Measurements from ENCODE around the gene SDK1.
A peak's percentile ranks its signal among the peaks of the same experiment; 100 is the strongest.

SDK1 gene

DNA sequence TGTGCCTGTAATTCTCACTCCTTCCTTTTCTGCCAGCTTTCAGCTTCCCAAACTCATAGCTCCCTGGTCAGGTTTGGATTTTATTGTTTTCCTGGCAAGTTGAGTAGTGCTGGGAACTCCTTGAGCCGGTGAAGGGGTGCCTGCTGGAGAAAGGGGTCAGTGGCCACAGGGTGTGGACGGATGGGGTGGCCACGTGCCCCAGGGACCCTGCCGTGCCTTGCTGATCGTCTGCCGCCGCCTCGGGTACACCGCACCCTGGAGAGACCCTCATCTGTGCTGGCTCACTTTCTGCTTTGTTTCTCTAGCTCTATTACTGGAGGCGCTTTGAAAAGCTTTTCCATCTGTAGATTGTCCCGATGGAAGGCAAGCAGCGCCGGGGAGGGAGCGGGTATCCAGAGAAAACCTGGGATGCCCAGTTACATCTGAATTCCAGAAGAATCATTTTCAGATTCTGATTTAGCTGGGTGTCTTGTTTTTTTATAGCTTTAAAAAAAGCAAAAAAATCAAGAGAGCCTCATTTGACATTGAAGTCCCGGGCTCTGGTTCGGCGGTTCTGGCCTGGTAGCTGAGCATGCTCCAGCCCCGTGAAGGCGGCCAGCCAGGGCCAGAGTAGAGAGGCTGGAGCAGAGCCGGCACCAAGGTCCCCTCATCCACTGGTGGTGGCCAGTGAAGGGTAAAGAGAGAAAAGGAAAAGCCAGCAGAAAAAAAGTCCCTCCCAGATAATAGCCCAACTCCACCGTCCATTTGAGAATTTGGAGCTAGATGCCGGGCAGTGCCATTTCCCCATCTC, 870.1 kb downstream of the SDK1 start:
- DNase-seq: no peak

DNA sequence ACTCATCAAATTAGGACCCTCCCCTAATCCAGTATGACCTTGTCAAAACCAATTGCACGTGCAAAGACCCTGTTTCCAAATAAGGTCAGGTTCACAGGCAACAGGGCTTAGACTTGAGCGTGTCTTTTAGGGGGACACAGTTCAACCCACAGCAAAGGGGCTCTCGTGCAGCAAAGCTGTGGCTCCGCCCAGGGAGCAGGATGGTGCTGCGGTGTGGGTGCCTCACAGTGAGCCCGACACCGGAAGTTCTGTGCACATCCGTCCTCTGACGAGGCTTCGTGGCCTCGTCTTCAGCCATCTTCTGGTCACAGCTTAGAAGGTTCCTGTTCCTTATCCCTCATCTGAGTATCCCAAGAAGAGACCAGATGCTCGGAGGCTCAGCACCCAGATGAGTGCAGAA, 871.8 kb downstream of the SDK1 start:
- DNase-seq: no peak

DNA sequence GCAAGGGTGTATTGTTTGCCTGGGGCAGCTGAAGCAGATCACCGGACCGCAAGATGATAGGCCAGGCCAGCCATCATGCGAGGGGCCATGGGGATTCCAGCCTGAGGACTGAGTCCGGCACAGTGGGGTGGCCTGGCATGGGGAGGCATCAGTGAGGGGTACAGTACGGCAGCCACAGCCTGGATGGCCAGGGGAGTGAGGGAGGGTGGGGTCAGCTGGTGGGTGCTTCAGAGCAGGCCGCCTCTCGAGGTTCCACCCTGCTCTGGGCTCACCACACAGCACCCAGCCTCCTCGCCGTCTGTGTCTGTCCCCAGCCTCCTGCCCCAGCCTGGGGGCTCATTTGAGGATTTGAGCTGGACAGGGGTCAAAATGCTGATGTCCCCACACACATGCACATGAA, 872.6 kb downstream of the SDK1 start:
- DNase-seq: no peak

DNA sequence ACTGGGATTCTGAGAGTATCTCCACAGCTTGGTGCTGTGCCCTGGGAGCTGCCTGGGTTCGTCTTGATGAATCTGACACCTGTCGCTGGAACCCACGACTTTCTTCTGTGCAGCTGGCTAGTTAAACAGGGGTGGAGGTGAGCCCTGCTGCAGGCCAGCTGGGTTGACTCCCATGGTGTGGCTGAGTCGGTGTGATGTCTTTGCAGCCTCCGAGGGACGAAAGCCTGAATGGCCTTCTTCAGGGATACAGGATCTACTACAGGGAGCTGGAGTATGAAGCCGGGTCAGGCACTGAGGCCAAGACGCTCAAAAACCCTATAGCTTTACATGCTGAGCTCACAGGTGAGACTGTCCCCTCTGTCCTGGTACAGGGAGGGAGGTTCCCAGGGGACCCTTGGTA, 873.0 kb downstream of the SDK1 start:
- DNase-seq: no peak

DNA sequence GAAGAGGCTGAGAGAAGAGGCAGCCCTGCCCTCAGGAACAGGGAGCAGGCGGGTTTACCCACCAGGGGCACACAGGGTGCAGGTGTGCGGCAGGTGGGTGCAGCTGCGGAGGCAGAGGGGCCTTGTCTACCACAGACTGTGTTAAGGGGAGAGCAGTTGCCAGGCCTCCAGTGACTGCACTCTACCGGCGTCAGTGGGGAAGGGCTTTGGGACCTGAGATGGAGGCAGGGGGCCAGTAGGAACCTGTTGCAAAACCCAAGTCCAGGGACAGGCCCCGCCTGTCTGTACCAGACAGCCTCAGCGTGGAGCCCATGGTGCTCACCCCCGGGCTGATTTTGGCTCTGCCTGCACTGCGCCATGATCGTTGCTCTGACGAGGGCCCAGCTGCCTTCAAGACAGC, 873.4 kb downstream of the SDK1 start:
- DNase-seq: no peak

DNA sequence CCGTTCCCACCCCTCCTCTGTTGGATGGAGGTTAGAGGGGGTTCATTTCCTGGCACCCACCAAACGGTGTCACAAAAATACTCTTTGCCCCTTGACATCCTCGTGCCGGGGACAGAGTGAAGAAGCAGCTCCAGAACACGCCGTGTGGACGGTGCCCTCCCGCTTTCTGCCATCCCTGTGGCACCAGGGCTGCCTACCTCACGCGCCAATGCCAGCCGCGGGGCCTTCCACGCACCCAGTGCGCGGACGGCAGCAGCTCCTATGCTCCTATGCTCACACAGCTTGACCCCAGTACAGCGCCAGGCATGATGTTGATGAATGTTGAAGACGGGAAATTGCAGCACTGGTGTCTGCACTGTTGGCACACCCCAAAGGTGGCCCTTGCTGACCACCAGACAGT, 873.8 kb downstream of the SDK1 start:
- DNase-seq: no peak

DNA sequence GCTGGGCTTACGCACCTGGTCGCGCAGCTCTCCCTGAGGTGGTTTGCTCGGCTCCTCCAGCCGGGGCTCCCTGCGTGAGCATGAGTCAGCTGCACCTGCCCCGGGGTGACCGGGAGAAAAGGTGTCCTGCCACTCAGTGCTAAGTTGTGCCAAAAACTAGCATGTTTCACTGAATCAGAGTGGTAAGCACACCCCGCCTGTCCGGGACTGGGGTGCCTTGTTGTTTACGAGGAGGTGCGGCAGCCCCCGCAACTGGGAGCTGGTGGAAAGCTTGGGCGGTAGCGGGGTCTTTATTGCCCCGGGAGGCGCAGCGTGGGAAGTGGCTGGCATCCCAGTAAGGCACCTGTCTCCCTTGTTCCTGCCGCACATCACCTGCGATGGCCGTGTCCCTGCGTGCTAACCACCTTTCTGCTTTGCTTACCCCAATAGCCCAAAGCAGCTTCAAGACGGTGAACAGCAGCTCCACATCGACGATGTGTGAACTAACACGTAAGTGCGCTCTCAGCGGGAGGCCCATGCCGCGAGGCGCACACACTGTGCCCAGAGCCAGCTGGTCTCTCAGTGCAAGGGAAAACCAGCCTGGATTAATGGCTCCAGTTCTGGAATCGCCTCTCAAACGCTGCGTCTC, 874.4 kb downstream of the SDK1 start:
- no peak for DNase-seq

DNA sequence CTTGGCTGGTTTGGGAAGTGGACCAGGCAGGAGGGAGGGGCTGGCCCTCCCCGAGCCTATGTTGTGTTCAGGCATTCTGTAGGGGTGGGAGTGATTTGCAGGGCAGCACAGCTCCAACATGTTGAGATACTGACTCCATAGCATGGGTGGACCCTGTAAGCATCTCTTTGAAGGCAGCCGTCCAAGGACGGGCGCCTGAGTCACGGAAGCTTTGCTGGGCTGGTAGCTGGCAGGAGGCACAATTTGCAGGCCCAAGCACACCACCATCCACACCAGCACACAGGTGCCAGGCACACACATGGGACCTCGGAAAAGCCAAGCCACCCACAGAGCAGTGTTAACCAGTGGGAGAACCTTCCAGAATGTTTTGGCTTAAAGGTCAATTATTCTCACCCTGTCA, 875.9 kb downstream of the SDK1 start:
- no peak for DNase-seq

DNA sequence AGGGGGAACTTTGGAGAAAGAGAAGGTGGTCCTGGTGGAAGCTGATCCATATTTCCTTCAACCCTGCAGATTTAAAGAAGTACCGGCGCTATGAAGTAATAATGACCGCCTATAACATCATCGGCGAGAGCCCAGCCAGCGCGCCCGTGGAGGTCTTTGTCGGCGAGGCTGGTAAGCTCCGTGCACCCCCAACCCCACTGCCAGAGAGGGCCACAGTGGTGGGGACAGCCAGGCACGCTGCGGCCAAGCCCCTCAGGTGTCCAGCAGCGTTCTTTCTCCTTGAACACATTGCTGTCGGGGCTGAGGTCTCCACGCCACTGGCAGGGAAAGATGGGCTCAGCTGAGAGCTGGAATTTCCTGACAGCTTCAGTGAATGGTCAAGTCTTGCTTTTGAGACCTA, 877.4 kb downstream of the SDK1 start:
- no peak for DNase-seq

DNA sequence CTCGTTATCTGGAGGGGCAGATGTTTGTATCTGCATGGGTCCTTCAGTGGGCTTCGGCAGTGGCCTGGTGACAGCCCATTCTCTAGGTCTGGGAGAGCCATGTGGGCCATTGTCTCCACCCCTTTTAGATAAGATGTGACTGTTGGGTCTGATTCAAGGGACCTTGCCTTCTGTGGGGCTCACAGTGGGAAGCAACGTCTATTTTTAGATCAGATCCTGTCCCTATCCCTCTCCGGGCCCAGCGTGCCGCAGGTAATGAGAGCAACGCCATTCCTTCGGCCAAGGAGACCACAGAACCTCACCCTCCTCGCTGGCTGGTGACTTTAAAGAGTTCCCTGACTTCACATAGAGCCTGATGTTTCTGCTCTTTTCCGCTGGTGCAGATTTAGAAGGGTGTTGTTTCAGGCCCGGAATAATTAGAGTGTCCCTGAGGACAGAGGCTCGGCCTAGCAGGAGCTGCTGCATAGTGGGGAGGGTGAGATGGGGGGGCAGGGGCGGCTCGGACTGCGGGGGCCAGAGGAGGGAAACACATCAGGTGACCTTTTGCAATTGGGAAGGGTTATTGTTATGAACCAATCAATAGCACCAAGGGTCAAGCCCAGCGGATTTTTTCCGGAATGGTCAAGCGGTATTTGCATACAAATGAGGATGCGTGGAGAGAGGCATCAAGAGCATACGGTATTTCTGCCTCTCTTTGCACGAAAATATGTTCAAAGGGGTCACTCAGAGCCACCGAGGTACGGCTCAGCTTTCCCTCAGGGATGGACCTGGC, 878.0 kb downstream of the SDK1 start:
- no peak for DNase-seq

DNA sequence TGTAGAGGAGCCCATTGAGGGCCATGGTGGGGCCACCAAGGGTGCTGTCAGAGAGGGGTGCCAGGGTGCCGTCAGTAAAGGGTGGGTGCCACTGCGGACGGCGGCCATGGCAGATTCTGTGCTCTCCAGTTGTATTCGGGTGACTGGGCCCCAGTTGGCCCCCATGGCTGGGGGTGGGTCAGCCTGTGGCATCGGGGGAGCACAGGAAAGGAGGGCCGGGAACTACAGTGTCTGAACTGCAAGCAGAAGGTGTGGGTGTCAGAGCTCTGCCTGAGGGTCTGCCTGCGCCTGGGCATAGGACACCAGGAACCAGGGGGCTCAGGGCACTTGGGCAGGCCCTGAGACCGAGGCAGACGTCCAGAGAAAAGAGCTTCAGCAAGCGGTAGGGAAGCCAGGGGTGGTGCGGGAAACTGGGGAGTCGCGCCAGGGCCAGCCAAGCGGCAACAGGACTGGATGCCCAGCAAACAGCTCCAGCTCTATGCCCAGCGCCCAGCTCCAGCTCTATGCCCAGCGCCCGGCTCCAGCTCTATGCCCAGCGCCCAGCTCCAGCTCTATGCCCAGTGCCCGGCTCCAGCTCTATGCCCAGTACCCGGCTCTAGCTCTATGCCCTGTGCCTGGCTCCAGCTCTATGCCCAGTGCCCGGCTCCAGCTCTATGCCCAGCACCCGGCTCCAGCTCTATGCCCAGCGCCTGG, 878.8 kb downstream of the SDK1 start:
- no peak for DNase-seq

DNA sequence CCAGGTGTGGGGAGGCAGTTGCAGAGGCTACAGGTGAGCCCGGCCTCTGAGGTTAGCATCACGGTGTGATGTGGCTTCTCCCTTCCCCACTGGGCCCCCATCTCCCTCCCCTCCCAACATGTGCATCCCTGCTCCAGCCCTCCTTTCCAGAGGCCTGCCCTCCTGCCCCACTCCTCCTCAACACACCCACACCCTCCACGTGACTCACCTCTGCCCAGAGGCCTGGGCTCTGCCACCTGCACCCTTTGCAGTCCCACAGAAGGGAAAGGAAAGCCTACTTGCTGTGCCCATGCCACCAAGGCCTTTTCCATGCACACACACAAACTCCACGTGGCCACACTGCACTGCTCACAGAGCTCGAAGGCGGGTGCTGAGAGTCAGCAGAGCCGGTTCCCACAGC, 880.4 kb downstream of the SDK1 start:
- DNase-seq: no peak

DNA sequence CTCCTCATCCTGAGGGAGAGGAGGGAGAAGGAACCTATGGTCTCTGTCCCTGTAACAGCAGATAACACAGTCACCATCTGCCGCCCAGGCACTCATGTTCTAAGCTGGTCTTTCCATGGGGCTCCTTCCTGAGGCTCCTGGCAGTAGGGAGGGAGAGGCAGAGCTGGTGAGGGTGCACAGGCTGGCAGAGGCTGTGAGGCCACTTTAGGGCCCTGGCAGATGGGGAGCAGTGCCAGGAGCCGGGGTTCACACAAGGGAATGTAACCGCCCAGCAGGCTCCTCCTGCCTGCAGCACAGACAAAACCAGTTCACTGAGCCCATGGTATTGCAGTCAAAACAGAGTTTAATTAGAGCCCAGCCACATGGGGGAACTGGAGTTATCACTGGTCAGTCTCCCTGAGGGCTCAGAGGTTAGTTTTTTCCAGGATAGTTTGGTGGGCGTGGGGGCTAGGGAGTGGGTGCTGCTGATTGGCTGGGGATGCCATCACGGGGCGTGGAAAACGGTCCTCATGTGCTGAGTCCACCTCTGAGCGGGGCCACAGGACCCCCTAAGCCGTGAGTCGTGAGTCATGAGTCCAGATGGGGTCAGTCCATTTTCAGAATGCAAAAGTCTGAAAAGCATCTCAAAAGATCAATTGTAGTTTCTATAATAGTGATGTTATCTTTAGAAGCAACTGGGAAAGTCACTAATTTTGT, 881.7 kb downstream of the SDK1 start:
- DNase-seq: no peak

DNA sequence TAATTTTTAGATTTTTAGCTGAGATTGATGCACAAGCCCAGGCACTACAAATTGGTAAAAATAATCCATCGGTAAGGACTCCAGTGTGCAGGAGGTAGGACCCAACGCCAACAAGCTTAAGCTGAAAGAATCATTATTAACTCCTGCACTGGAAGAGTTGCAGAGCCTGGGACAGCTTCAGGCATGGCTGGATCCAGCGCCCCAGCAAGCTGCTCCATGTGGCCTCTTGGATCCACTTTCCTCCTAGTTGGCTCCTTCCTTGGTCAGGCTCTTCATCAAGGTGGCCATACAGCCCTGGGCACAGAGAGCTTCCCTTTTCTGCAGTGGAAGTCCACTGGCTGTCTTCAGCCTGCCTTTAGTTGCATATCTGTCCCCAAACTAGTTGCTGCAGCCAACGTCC, 883.6 kb downstream of the SDK1 start:
- no peak for DNase-seq

DNA sequence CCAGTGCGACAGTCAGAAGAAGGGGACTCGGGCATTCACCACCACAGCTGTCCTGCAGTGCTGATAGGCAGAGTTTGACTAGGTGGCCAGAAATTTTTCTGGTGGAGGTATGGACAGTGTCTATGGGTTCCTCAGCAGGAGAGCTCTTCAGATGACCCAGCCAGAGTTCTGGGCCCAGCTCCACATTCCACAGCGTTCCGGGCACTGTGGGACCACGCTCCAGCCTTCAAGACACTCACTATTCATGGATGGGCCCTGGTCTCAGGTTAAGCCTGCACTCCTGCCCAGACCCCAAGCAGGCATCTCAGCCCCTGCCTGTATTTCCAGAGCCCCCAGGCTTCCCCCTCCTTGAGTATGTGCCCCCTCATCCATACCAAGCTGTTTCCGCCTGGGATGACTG, 884.1 kb downstream of the SDK1 start:
- DNase-seq: no peak

DNA sequence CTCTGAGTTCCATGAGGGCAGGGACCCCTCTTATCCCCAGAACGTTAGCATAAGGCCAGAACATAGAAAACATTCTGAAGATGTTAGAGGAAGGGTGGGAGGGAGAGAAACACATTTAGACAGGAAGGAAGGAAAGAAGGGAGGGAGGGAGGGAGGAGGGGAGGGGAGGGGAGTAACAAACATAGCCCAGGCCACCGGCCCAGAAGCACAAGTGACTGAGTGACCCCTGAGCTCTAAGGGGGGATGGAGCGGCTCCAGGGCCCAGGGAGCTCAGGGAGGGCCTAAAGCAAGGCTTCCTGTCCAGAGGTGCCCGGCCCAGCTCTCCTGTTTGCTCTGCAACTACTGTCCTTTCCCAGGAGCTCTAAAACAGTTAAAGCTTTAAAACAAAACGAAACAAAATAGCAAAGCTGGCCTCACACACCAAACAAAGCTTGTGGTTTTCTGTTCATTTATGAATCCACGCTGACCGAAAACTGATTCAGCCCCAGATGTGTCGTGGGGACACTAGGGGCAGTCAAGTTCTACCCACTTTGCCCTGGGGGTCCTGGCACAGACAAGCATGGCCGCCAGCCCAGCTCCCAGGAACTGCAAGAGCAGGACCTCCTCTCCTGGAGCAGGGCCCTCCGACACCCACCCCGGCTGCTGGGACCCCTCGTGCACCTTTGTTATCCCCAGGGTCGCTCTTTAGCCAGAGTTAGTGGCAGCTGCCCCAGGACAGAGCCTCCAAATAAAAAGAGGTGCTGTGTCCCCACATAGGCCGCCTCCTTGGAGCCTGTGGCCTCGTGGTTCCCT, 884.9 kb downstream of the SDK1 start:
- no peak for DNase-seq

DNA sequence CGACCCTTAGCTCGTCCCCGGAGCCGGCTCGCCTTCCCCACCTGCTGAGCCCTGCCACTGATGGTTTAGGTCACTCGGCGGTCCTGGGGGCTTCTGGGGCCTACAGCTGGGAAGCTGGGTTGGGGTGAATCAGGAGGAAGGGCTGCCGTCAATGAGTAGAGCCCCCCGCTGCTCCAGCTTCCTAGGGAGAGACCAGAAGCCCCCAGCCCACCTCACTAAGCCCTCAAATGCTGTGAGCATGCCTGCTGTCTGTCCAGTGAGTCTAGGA, 885.4 kb downstream of the SDK1 start:
- no peak for DNase-seq

DNA sequence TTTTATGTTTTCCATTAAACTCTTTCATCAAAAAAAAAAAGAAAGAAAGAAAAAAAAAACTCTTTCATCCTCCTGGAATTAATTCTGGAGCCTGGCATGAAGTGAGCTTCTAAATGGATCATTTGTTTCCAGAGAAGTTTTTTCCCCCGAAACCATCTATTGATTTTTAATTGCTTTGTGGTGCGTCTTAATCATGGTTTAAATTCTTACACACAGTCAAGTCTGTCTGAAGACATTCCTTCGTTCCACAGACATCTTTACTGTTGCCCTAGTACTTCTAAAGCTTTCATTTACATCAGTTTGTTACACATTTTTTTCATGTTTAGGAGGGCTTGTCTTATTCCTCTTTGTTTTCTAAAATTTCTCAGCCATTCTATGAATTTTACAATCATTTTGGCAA, 887.6 kb downstream of the SDK1 start:
- DNase-seq: no peak

DNA sequence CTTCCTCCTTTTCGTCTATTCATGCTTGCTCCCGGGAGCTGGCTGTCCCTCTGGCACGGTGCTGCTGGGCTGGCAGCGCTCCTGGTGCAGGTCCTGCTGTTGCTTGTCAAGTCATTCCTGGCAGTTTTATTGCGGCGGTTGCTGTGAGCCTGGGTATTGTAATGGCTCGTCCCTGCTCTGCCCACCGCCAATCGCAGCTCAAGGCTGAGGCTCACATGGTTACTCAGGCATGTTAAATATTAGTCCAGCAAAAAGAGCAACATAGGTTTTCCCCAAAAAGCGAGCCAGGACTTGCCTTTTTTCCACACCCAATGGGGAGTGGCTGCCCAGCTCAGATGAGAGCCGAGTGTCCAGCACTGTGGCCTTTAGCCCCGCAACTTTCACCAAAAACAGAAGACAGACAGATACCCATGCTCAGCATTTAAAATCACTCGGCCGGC, 888.1 kb downstream of the SDK1 start:
- DNase-seq: no peak

DNA sequence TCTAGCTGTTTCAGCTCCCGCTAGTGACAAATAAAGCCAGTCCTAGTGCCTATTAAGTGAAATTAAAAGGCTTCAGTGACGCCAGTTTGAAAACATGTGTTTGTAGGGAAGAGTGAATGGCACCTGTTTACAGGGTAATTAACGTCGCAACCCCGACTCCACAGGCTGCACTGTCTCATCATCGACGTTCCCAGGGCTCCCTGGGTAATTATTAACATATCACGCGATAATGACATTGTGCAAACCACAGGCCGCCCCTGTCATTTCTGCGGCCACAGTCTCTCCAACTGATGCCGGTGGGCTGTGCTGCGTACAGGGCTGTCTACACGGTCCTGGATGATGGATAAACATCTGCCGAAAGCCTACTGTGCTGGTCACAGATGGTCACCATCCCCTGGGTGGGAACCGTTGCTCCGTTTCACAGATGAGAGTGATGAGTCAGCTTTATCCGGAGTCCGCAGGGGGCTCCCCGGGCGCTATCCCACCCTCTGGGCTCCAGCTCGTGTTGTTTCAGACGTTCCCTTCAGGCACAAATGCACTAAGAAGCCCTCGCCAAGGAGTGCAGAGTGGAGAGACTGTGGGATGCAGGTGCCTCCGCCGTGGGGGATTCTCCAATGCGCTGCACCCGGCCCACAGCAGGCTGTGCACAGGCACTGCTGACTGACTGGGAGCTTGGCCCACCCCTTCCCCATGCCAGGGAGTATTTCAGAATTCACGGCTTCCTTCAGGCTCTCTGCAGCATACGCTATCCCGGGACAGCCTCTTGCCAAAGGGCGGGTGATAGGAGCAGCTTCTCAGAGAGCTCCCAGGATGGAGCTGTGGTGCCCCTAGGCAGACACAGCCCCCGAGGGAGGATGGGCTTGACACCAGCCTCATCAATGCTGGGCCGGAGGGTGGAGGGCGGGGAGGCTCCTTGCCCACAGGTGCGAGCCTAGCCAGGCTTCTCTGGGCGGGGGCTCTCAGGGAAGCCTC, 889.2 kb downstream of the SDK1 start:
- peak; percentile 40 for DNase-seq

DNA sequence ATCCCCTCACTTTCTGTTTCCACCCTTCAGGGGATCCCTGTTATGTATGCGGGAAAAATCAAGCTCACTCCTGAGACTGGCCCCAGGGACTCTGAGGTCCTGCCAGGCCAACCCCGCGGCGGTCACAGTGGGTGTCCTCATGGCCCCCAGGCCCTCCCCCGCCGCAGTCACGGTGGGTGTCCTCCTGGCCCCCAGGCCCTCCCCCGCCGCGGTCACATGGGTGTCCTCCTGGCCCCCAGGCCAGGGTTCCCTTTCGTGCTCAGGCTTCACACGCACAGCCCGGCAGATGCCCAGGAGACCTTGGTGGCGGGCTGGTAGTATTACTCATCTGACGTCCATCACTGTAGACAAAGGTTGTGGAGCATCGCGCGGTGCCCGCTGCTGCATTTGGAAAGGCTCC, 890.0 kb downstream of the SDK1 start:
- no peak for DNase-seq

Measured in NCI-H1436 (cell line).